PC-3 (cell line): ENCODE data around the gene LRRFIP1.

ENCODE experiments used
- EZH2phosphoT487 ChIP-seq: fragments of 300-600 bp; sonication (generic); IDR thresholded peaks from 2 replicates; pipeline ENCODE4 v1.6.1; 2018; ENCODE audit warnings: mild to moderate bottlenecking, antibody characterized with exemption, low read length, borderline replicate concordance
- TF ChIP-seq, protein P1 (sequence below): fragments of 300-600 bp; sonication (generic); conservative IDR thresholded peaks from 2 replicates; pipeline ENCODE4 v1.5.1; 2017; ENCODE audit warnings: antibody characterized with exemption, low read depth, mild to moderate bottlenecking, low read length

DNA sequence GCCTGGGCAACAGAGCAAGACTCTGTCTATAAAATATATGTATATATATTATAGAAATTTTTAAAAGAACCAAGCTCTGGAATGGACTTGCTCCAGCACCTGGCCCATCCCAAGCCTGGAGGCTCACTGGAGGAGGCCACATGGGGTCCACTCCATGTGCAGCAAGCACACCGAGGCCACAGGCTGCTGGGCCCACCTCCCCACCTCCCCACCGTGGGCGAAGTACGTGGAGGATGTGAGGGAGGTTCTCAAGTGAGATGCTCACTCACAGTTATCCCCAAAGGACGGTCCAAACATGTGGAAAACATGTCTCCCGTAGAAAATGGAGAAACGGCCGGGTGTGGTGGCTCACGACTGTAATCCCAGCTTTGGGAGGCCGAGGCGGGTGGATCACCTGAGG lies 23.0 kb upstream of the LRRFIP1 start:
- TF ChIP-seq, protein P1, sequence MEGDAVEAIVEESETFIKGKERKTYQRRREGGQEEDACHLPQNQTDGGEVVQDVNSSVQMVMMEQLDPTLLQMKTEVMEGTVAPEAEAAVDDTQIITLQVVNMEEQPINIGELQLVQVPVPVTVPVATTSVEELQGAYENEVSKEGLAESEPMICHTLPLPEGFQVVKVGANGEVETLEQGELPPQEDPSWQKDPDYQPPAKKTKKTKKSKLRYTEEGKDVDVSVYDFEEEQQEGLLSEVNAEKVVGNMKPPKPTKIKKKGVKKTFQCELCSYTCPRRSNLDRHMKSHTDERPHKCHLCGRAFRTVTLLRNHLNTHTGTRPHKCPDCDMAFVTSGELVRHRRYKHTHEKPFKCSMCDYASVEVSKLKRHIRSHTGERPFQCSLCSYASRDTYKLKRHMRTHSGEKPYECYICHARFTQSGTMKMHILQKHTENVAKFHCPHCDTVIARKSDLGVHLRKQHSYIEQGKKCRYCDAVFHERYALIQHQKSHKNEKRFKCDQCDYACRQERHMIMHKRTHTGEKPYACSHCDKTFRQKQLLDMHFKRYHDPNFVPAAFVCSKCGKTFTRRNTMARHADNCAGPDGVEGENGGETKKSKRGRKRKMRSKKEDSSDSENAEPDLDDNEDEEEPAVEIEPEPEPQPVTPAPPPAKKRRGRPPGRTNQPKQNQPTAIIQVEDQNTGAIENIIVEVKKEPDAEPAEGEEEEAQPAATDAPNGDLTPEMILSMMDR, result no peak
- TF ChIP-seq EZH2phosphoT487, result no peak
